ENCODE results near the gene IL21.

Gene IL21

GRCh38 chr4:122632396-122633143 is 11.7 kb upstream of the IL21 start:
- H3K36me3 ChIP-seq (ENCODE audit: control insufficient read depth, insufficient read depth, low read length), result no peaks in the 10 kb centered on the region
- H3K27me3 ChIP-seq (replicated peaks; ENCODE audit: control insufficient read depth, insufficient read depth, low read length), result no peaks in the 10 kb centered on the region
- TF ChIP-seq CTCF (IDR thresholded peaks at IDR 0.05; ENCODE audit: insufficient read depth, low read length, poor library complexity, severe bottlenecking), result no peak
- no peak overlapping the region for H3K4me3 ChIP-seq (replicated peaks; ENCODE audit: low read depth, low read length)
- peak; percentile 58 for DNase-seq (ENCODE audit: extremely low read depth, insufficient read length)

- no peaks in the 10 kb centered on the region; the same call in 1 of the 2 replicates for H3K27me3 ChIP-seq (replicated peaks; ENCODE audit: control insufficient read depth, insufficient read depth, low read length)
- no peak for DNase-seq (ENCODE audit: extremely low read depth, insufficient read length)
- H3K36me3 ChIP-seq (ENCODE audit: control insufficient read depth, insufficient read depth, low read length), result no peaks in the 10 kb centered on the region
- no peak for TF ChIP-seq CTCF (IDR thresholded peaks at IDR 0.05; ENCODE audit: insufficient read depth, low read length, poor library complexity, severe bottlenecking)
- H3K4me3 ChIP-seq (replicated peaks; ENCODE audit: low read depth, low read length), result no peak overlapping the region
Observed at GRCh38 chr4:122625156-122625555, 4.3 kb upstream of the IL21 start.

GRCh38 chr4:122624205-122624604 is 3.3 kb upstream of the IL21 start:
- H3K36me3 ChIP-seq (ENCODE audit: control insufficient read depth, insufficient read depth, low read length), result no peaks in the 10 kb centered on the region
- no peak for DNase-seq (ENCODE audit: extremely low read depth, insufficient read length)
- TF ChIP-seq CTCF (IDR thresholded peaks at IDR 0.05; ENCODE audit: insufficient read depth, low read length, poor library complexity, severe bottlenecking), result no peak
- H3K4me3 ChIP-seq (replicated peaks; ENCODE audit: low read depth, low read length), result no peak overlapping the region
- no peaks in the 10 kb centered on the region; the same call in 1 of the 2 replicates for H3K27me3 ChIP-seq (replicated peaks; ENCODE audit: control insufficient read depth, insufficient read depth, low read length)

GRCh38 chr4:122623637-122624166 is 2.8 kb upstream of the IL21 start:
- DNase-seq (ENCODE audit: extremely low read depth, insufficient read length), result no peak
- TF ChIP-seq CTCF (IDR thresholded peaks at IDR 0.05; ENCODE audit: insufficient read depth, low read length, poor library complexity, severe bottlenecking), result no peak
- Histone ChIP-seq H3K4me3 (replicated peaks; ENCODE audit: low read depth, low read length) (no peak overlapping the region), H3K36me3 (ENCODE audit: control insufficient read depth, insufficient read depth, low read length) (no peaks in the 10 kb centered on the region), H3K27me3 (replicated peaks; ENCODE audit: control insufficient read depth, insufficient read depth, low read length) (no peaks in the 10 kb centered on the region; the same call in 1 of the 2 replicates)

- Histone ChIP-seq H3K36me3 (ENCODE audit: control insufficient read depth, insufficient read depth, low read length) (no peaks in the 10 kb centered on the region), H3K27me3 (replicated peaks; ENCODE audit: control insufficient read depth, insufficient read depth, low read length) (no peaks in the 10 kb centered on the region; the same call in 1 of the 2 replicates), H3K4me3 (replicated peaks; ENCODE audit: low read depth, low read length) (no peak overlapping the region)
- no peak for DNase-seq (ENCODE audit: extremely low read depth, insufficient read length)
- TF ChIP-seq CTCF (IDR thresholded peaks at IDR 0.05; ENCODE audit: insufficient read depth, low read length, poor library complexity, severe bottlenecking), result no peak
Observed at GRCh38 chr4:122622400-122622799, 1.5 kb upstream of the IL21 start.

Data from GM06990 (cell line).